ENCODE results near the gene TIAM1.

TIAM1 gene

GRCh38 chr21:31366825-31367224 lies 22.8 kb upstream of the TIAM1 start:
- no peak overlapping the region for H3K4me3 ChIP-seq (ENCODE audit: low read depth, low read length)
- TF ChIP-seq, protein P1, sequence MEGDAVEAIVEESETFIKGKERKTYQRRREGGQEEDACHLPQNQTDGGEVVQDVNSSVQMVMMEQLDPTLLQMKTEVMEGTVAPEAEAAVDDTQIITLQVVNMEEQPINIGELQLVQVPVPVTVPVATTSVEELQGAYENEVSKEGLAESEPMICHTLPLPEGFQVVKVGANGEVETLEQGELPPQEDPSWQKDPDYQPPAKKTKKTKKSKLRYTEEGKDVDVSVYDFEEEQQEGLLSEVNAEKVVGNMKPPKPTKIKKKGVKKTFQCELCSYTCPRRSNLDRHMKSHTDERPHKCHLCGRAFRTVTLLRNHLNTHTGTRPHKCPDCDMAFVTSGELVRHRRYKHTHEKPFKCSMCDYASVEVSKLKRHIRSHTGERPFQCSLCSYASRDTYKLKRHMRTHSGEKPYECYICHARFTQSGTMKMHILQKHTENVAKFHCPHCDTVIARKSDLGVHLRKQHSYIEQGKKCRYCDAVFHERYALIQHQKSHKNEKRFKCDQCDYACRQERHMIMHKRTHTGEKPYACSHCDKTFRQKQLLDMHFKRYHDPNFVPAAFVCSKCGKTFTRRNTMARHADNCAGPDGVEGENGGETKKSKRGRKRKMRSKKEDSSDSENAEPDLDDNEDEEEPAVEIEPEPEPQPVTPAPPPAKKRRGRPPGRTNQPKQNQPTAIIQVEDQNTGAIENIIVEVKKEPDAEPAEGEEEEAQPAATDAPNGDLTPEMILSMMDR (IDR thresholded peaks at IDR 0.05; ENCODE audit: borderline replicate concordance, insufficient read depth, low read depth, low read length), result no peak

DNA sequence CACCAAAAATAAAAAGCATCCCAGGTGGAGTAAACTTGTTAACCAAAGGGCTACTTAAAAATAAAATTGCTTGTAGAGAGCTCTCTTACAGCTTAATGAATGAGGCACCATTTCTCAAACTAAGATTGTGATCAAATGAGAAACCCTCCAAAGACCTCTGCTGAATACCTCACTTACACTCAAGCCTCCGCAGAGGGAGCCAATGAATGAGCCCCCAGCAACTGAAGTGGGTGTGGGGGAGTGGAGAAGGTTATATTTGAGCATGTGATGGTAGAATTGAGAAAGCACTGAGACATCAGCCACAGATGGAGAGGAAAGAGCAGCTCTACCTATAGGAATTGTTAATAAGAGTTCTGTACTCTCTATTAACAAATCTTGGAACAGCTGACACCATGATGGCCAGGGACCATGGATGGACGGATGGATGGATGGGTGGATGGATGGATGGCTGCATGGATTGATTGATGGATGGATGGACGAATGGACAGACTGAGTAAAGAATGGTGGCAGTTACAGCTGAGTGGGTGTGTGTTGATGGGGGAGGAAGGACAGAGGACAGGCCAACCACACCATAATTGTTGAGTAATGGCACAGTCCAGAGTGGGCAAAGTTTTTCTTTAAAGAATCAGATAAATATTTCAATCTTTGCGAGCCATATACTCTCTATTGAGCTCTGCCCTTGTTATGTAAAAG lies 20.3 kb upstream of the TIAM1 start:
- TF ChIP-seq, protein P1 (IDR thresholded peaks at IDR 0.05; ENCODE audit: borderline replicate concordance, insufficient read depth, low read depth, low read length), result no peak
- H3K4me3 ChIP-seq (ENCODE audit: low read depth, low read length), result no peak overlapping the region

DNA sequence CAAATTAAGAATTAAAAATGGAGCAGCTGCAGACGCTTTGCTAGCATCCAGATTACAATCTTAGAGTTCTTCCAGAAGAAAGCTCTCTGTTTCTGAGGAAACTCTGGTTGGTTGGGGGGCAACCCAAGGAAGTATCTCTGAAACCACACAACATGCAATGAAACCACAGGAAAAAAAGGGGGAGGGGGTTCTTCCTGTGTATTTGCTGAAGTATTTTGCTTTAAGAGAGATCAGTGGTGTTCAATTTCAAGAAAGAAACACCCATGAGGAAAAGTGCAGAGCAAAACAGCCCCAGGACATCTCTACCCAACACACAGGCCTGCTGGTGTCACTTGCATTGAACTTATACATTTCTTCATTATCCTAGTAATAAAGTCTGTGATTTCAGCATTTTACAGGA lies 19.7 kb upstream of the TIAM1 start:
- no peak overlapping the region for H3K4me3 ChIP-seq (ENCODE audit: low read depth, low read length)
- TF ChIP-seq, protein P1 (IDR thresholded peaks at IDR 0.05; ENCODE audit: borderline replicate concordance, insufficient read depth, low read depth, low read length), result no peak

GRCh38 chr21:31360717-31361116 lies 16.7 kb upstream of the TIAM1 start:
- H3K4me3 ChIP-seq (ENCODE audit: low read depth, low read length), result no peak overlapping the region
- TF ChIP-seq, protein P1 (IDR thresholded peaks at IDR 0.05; ENCODE audit: borderline replicate concordance, insufficient read depth, low read depth, low read length), result no peak

DNA sequence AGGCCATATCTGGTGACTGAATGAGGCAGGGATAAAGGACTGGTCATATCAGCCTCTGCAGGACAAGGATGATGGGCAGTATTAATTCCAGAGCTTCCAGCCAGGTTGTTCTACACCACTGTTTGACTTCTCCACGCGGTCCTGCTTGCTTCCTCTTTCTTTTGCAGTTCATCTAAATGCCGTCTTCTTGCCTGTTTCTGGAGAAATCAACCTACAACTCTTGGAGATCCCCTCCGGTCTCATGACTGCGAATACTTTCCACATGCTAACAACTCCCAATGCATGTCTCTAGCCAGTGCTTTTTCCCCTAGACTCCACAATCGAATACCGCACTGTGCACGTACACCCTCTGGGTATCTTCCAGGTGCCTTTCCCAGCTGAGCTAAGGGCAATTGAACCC lies 14.1 kb upstream of the TIAM1 start:
- H3K4me3 ChIP-seq (ENCODE audit: low read depth, low read length), result no peak overlapping the region
- TF ChIP-seq, protein P1 (IDR thresholded peaks at IDR 0.05; ENCODE audit: borderline replicate concordance, insufficient read depth, low read depth, low read length), result no peak

GRCh38 chr21:31356440-31356839 lies 12.4 kb upstream of the TIAM1 start:
- TF ChIP-seq, protein P1 (IDR thresholded peaks at IDR 0.05; ENCODE audit: borderline replicate concordance, insufficient read depth, low read depth, low read length), result no peak
- no peak overlapping the region for H3K4me3 ChIP-seq (ENCODE audit: low read depth, low read length)
